SHP77 (cell line): Measurements from ENCODE around the gene PLTP.

Experiments used
- DNase-seq, 2 experiments: peaks; one replicate each; lab custom pipeline; 2025; lab: John Stamatoyannopoulos, UW

Gene PLTP

GRCh38 chr20:45898285-45898684, 13.7 kb downstream of the PLTP start:
- no peak for DNase-seq

GRCh38 chr20:45897692-45898091, 14.3 kb downstream of the PLTP start:
- DNase-seq = no peak

GRCh38 chr20:45897289-45897688, 14.7 kb downstream of the PLTP start:
- DNase-seq = no peak

GRCh38 chr20:45896641-45897161, 15.3 kb downstream of the PLTP start:
- DNase-seq = no peak

- DNase-seq = no peak
Measured at GRCh38 chr20:45894797-45895196, 17.2 kb downstream of the PLTP start.

- DNase-seq = no peak
Measured at GRCh38 chr20:45893831-45894230, 18.1 kb downstream of the PLTP start.

GRCh38 chr20:45892828-45893500, 19.0 kb downstream of the PLTP start:
- no peak for DNase-seq

- DNase-seq = no peak
Measured at GRCh38 chr20:45892049-45892825, 19.7 kb downstream of the PLTP start.

- DNase-seq = peak; percentile 79 to 88
Measured at GRCh38 chr20:45890985-45891983, 20.7 kb downstream of the PLTP start, which contains the start of the genes CTSA and NEURL2. CTSA (plus strand) TSS chr20:45891335; CDS start chr20:45891569, 234 bp downstream. NEURL2 (minus strand) TSS chr20:45891208; CDS start chr20:45890991, 217 bp downstream.

GRCh38 chr20:45890077-45890984, 21.6 kb downstream of the PLTP start:
- peak; percentile 81 for DNase-seq

GRCh38 chr20:45888681-45889080, 23.3 kb downstream of the PLTP start:
- no peak for DNase-seq

- no peak for DNase-seq
Measured at GRCh38 chr20:45887346-45887715, 24.6 kb downstream of the PLTP start, which contains the start of gene SPATA25. SPATA25 (minus strand) TSS chr20:45887622; CDS start chr20:45887590, 32 bp downstream.

- no peak for DNase-seq
Measured at GRCh38 chr20:45886590-45887345, 25.2 kb downstream of the PLTP start.

GRCh38 chr20:45883100-45883469, 28.9 kb downstream of the PLTP start:
- DNase-seq = no peak

GRCh38 chr20:45882469-45883099, 29.4 kb downstream of the PLTP start:
- no peak for DNase-seq

- peak; percentile 95 to 98 for DNase-seq
Measured at GRCh38 chr20:45880988-45881788, 30.8 kb downstream of the PLTP start, which contains the start of gene ZSWIM1. ZSWIM1 (plus strand) TSS chr20:45881227; CDS start chr20:45882593, 1,366 bp downstream.

- no peak for DNase-seq
Measured at GRCh38 chr20:45878076-45878761, 33.7 kb downstream of the PLTP start.

- no peak for DNase-seq
Measured at GRCh38 chr20:45874576-45874975, 37.4 kb downstream of the PLTP start.
